Neural progenitor cell (in vitro differentiated cells): ENCODE measurements around the gene PHLPP1. TPM values are rescaled to one million over a fixed set of nuclear protein-coding genes. Genes with fewer than 3 reads are reported as not detected.

Experiments used
- DNase-seq: peaks from one replicate; pipeline ENCODE4 v3.0.0-alpha.2; 2016; ENCODE audit warnings: low spot score
- H2AFZ ChIP-seq: fragments of 200-600 bp; sonication (generic); replicated peaks from 2 replicates; pipeline ENCODE4 v1.6.1; 2016; ENCODE audit warnings: antibody characterized with exemption
- H3F3A ChIP-seq: fragments of 200-600 bp; sonication (generic); 2 replicates; pipeline ENCODE4 v1.6.1; 2016; ENCODE audit warnings: antibody characterized with exemption, low read depth
- H3K27ac ChIP-seq: fragments of 200-600 bp; sonication (generic); 2 replicates; pipeline ENCODE4 v1.5.1; 2016; ENCODE audit warnings: mild to moderate bottlenecking
- H3K27me3 ChIP-seq: fragments of 200-600 bp; sonication (generic); 2 replicates; pipeline ENCODE4 v1.6.1; 2016; ENCODE audit warnings: mild to moderate bottlenecking, moderate library complexity
- H3K36me3 ChIP-seq: fragments of 200-600 bp; sonication (generic); 2 replicates; pipeline ENCODE4 v1.5.1; 2016
- H3K4me1 ChIP-seq: fragments of 200-600 bp; sonication (generic); 2 replicates; pipeline ENCODE4 v1.6.1; 2016; ENCODE audit warnings: mixed run types
- H3K4me2 ChIP-seq: fragments of 200-600 bp; sonication (generic); 2 replicates; pipeline ENCODE4 v1.6.1; 2016
- H3K4me3 ChIP-seq: fragments of 200-600 bp; sonication (generic); 2 replicates; pipeline ENCODE4 v1.5.1; 2016
- H3K79me2 ChIP-seq: fragments of 200-600 bp; sonication (generic); 2 replicates; pipeline ENCODE4 v1.6.1; 2016; ENCODE audit warnings: low read depth
- H3K9ac ChIP-seq: fragments of 200-600 bp; sonication (generic); 2 replicates; pipeline ENCODE4 v1.6.1; 2016
- H3K9me3 ChIP-seq: fragments of 200-600 bp; sonication (generic); 2 replicates; pipeline ENCODE4 v1.5.1; 2016; ENCODE audit warnings: low read depth
- H4K20me1 ChIP-seq: fragments of 200-600 bp; sonication (generic); 2 replicates; pipeline ENCODE4 v1.6.1; 2016; ENCODE audit warnings: low read depth
- H3K27ac Mint-ChIP-seq: 3 replicates; pipeline ENCODE4 v1.8.0; 2021; ENCODE audit warnings: mixed read lengths
- H3K27me3 Mint-ChIP-seq: 2 replicates; pipeline ENCODE4 v1.8.0; 2022; ENCODE audit warnings: low read depth, mild to moderate bottlenecking, inconsistent platforms, moderate library complexity, mixed read lengths; ENCODE audit not compliant: insufficient read depth
- H3K36me3 Mint-ChIP-seq: 3 replicates; pipeline ENCODE4 v1.8.0; 2021; ENCODE audit warnings: mixed read lengths
- H3K4me1 Mint-ChIP-seq: 3 replicates; pipeline ENCODE4 v1.8.0; 2021; ENCODE audit warnings: mixed read lengths
- H3K4me3 Mint-ChIP-seq: 3 replicates; pipeline ENCODE4 v1.8.0; 2021; ENCODE audit warnings: mild to moderate bottlenecking, moderate library complexity, mixed read lengths
- H3K9me3 Mint-ChIP-seq: 3 replicates; pipeline ENCODE4 v1.8.0; 2020; ENCODE audit warnings: mixed read lengths
- EZH2 ChIP-seq: fragments of 200-600 bp; sonication (generic); IDR thresholded peaks from 2 replicates; pipeline ENCODE4 v1.6.1; 2017; ENCODE audit warnings: antibody characterized with exemption, mild to moderate bottlenecking, moderate library complexity
- EZH2phosphoT487 ChIP-seq: fragments of 200-600 bp; sonication (generic); IDR thresholded peaks from 2 replicates; pipeline ENCODE4 v1.6.1; 2017; ENCODE audit warnings: antibody characterized with exemption
- total RNA-seq: library from RNA; depleted of rRNA; stranded (reverse); fragments of >200 nt; gene quantifications from 2 replicates; pipeline ENCODE4 v1.2.3, GENCODE V29; 2015; ENCODE audit warnings: low replicate concordance
- TF ChIP-seq, protein P1 (sequence below): fragments of 200-600 bp; sonication (generic); IDR thresholded peaks from 2 replicates; pipeline ENCODE4 v1.5.1; 2017; ENCODE audit warnings: antibody characterized with exemption, mild to moderate bottlenecking

Gene PHLPP1
- total RNA-seq, 1 donor from 2014 or later, result 20.8 TPM

DNA sequence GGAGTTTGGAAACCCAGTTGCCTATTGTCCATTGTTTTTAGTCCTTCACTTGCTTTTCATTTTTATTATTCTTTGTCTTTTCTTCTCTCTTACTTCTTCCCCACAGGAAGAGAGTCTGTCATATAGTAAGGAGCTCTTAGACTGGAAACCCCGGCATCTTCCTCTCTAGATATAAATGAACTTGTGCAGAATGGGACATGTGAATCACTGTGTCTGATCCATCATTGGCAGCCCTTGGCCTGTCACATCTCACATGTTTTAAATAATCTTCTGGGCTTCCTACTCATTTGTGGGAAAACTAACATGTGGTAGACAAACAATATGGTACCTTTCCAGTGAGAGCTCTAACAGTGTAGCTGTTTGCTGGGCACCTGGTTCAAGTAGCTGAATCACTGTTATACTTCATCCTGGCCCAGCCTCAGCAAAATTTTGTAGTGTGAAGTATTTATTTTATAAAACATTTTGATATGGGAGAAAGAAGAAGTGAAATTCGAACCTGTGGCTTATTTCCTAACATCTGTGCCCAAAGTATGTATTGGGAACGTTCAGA, 112.8 kb downstream of the PHLPP1 start:
- Mint-ChIP-seq H3K4me3 (no peak overlapping the region), H3K36me3 (peaks cover 15% of the 10 kb centered on the region), H3K9me3 (peaks cover 1% of the 10 kb centered on the region), H3K27ac (no peak overlapping the region), H3K27me3 (no peaks in the 10 kb centered on the region), H3K4me1 (peaks cover 25% of the 10 kb centered on the region)
- Histone ChIP-seq H3K4me2 (no peak overlapping the region), H3K79me2 (peaks cover 76% of the 10 kb centered on the region), H3K27me3 (no peaks in the 10 kb centered on the region), H3K36me3 (no peaks in the 10 kb centered on the region), H3K9me3 (no peaks in the 10 kb centered on the region), H3K4me1 (peaks cover 13% of the 10 kb centered on the region), H3K27ac (no peak overlapping the region), H2AFZ (no peak overlapping the region), H3K9ac (no peak overlapping the region), H3F3A (no peaks in the 10 kb centered on the region), H4K20me1 (peaks cover 18% of the 10 kb centered on the region), H3K4me3 (no peak overlapping the region)
- no peak for TF ChIP-seq EZH2phosphoT487
- TF ChIP-seq, protein P1, sequence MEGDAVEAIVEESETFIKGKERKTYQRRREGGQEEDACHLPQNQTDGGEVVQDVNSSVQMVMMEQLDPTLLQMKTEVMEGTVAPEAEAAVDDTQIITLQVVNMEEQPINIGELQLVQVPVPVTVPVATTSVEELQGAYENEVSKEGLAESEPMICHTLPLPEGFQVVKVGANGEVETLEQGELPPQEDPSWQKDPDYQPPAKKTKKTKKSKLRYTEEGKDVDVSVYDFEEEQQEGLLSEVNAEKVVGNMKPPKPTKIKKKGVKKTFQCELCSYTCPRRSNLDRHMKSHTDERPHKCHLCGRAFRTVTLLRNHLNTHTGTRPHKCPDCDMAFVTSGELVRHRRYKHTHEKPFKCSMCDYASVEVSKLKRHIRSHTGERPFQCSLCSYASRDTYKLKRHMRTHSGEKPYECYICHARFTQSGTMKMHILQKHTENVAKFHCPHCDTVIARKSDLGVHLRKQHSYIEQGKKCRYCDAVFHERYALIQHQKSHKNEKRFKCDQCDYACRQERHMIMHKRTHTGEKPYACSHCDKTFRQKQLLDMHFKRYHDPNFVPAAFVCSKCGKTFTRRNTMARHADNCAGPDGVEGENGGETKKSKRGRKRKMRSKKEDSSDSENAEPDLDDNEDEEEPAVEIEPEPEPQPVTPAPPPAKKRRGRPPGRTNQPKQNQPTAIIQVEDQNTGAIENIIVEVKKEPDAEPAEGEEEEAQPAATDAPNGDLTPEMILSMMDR, result no peak
- no peak for TF ChIP-seq EZH2
- DNase-seq, result no peak

DNA sequence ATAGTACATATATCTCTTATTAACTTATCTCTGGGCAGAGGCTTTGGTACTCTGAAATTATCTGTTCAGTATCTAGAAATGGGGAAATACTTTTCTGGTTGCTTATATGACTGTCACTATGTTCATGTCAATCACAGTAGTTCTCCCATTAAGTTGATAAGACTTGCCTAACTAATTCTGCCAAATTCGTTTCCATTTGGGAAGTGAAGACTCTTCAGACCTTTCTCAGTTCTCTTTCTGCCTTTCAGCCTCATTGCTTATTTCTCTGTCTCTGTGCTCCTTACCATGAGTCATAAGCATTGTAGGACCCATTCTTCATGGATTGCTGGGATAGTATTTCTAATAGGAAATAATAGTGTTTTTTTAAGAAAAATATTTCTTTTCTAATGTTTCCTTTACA, 113.5 kb downstream of the PHLPP1 start:
- H3K27ac Mint-ChIP-seq, result no peak overlapping the region
- TF ChIP-seq EZH2 (no peak), EZH2phosphoT487 (no peak)
- TF ChIP-seq, protein P1, result no peak
- Histone ChIP-seq H3K9ac (no peak overlapping the region), H3K4me3 (no peak overlapping the region), H3K4me2 (no peak overlapping the region), H3K27ac (no peak overlapping the region), H2AFZ (no peak overlapping the region), H3K27me3 (no peaks in the 10 kb centered on the region), H4K20me1 (peaks cover 18% of the 10 kb centered on the region), H3K36me3 (no peaks in the 10 kb centered on the region), H3K4me1 (peaks cover 13% of the 10 kb centered on the region), H3K9me3 (no peaks in the 10 kb centered on the region), H3F3A (no peaks in the 10 kb centered on the region), H3K79me2 (peaks cover 76% of the 10 kb centered on the region)
- peaks cover 25% of the 10 kb centered on the region for H3K4me1 Mint-ChIP-seq
- DNase-seq, result no peak
- H3K36me3 Mint-ChIP-seq, result peaks cover 20% of the 10 kb centered on the region
- no peaks in the 10 kb centered on the region for H3K9me3 Mint-ChIP-seq
- no peak overlapping the region for H3K4me3 Mint-ChIP-seq
- H3K27me3 Mint-ChIP-seq, result no peaks in the 10 kb centered on the region

DNA sequence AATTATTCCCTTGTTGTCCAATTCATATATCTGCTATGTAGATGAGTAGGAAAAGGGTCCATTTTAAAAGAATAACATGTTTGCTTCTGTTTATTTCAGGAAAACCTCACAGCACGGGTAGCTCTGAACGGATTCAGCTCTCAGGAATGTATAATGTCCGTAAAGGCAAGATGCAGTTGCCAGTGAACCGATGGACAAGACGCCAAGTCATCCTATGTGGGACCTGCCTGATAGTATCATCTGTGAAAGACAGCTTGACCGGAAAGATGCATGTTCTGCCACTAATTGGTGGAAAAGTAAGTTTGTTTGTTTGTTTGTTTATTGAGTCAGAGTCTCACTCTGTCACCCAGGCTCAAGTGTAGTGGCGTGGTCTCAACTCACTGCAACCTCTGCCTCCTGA, 114.6 kb downstream of the PHLPP1 start:
- peaks cover 25% of the 10 kb centered on the region for H3K4me1 Mint-ChIP-seq
- no peaks in the 10 kb centered on the region for H3K27me3 Mint-ChIP-seq
- H3K9me3 Mint-ChIP-seq, result peaks cover 3% of the 10 kb centered on the region
- peaks cover 29% of the 10 kb centered on the region for H3K36me3 Mint-ChIP-seq
- Histone ChIP-seq H3K4me1 (peaks cover 16% of the 10 kb centered on the region), H3K79me2 (peaks cover 76% of the 10 kb centered on the region), H3K9me3 (no peaks in the 10 kb centered on the region), H4K20me1 (peaks cover 18% of the 10 kb centered on the region), H3K27ac (no peak overlapping the region), H3K9ac (no peak overlapping the region), H3K27me3 (no peaks in the 10 kb centered on the region), H3K4me3 (no peak overlapping the region), H2AFZ (no peak overlapping the region), H3K36me3 (no peaks in the 10 kb centered on the region), H3K4me2 (no peak overlapping the region), H3F3A (no peaks in the 10 kb centered on the region)
- DNase-seq, result no peak
- TF ChIP-seq EZH2, result no peak
- TF ChIP-seq, protein P1, result no peak
- TF ChIP-seq EZH2phosphoT487, result no peak
- no peak overlapping the region for H3K27ac Mint-ChIP-seq
- no peak overlapping the region for H3K4me3 Mint-ChIP-seq
